ENCODE measurements around the gene RABGGTA. TPM values are rescaled to one million over a fixed set of nuclear protein-coding genes. Genes with fewer than 3 reads are reported as not detected.

RABGGTA gene
- total and polyA plus RNA-seq, 9 of the 15 experiments (the other 6 are each of a cell fraction or from before 2014, with no cell fraction given) = 4.5 to 24.2 (median 15.5) TPM

DNA sequence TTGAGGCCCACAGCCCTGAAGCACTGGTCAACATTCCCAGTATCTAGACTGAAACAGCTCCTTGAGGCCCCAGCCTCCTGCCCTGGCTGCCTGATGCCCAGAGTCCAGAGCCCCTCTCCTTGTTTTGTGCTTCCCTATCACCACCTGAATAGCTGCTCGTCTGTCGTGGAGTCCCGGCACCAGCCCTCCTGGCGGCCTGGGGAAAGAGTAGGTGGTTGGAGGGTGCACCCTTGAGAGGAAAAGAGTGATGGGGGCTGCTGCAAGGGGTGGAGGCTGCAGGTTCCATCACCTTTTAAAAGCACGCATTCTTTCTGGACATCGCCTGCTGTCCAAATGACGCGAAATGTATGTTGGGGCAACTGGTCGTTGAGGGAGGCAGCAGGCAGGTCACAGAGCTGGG is 3.2 kb downstream of the RABGGTA start:
- ChIA-PET POLR2A (interaction anchor here (0.6 to 1.4 kb wide), 3 partner anchors 13 to 26 kb away, joined by 3 to 4 read pairs (median 3); partner anchors contain the start of gene TINF2), CTCF (ENCODE audit: low intra/inter-chr PET ratio) (no interaction called here)
- no peak overlapping the region for H3K9ac ChIP-seq (ENCODE audit: insufficient read depth in 1 of 2, low read depth in 2 of 2, low read length in 2 of 2)
- WGBS (ENCODE audit: insufficient coverage, low coverage, missing lambda C conversion rate) = 100% methylated on average over 4 of the region's 9 CpGs
- H3K79me2 ChIP-seq (ENCODE audit: control insufficient read depth, insufficient read depth, low read length) = peaks cover 9% of the 10 kb centered on the region; the same call in 1 of the 3 replicates
- TF ChIP-seq TAF15 (IDR thresholded peaks at IDR 0.05; ENCODE audit: low read depth, low read length) = no peak
- TF ChIP-seq ZNF121 (CRISPR knock-in tag; conservative IDR thresholded peaks at IDR 0.05) = no peak
- no peak for TF ChIP-seq RBM17 (IDR thresholded peaks at IDR 0.05; ENCODE audit: borderline replicate concordance, low read depth, low read length)
- H3K9me1 ChIP-seq (ENCODE audit: control insufficient read depth, insufficient read depth, low read length) = no peaks in the 10 kb centered on the region
- BruUV-seq (replicated peaks) = no TSS peak
- peaks cover 12 to 20% of the 10 kb centered on the region in 2 experiments; a peak in 4 of 5 replicates for H3K4me1 ChIP-seq (replicated peaks in 1 of 2; ENCODE audit: control insufficient read depth in 2 of 2, insufficient read depth in 2 of 2, low read length in 2 of 2)
- in situ Hi-C loops (cut with MboI) = no loop called here
- FAIRE-seq (no peak), DNase-seq (ENCODE audit: extremely low read depth in 1 of 4, low spot score in 3 of 4) (no peak), ATAC-seq (no peak)
- intact Hi-C loops (cut with micrococcal nuclease) = no loop called here
- no peaks in the 10 kb centered on the region; the same call in 1 of the 2 replicates for H4K20me1 ChIP-seq (replicated peaks; ENCODE audit: control insufficient read depth, insufficient read depth, low read length)
- no peaks in the 10 kb centered on the region for H3K27me3 ChIP-seq (ENCODE audit: control insufficient read depth in 2 of 2, insufficient read depth in 2 of 2, low read length in 2 of 2)
- H2AFZ ChIP-seq (ENCODE audit: low read depth, low read length) = no peak overlapping the region
- H3K4me2 ChIP-seq (ENCODE audit: insufficient read depth, low read length) = no peak overlapping the region
- no peak overlapping the region for H3K27ac ChIP-seq (ENCODE audit: extremely low read depth, low read depth, low read length)
- H3K9me3 ChIP-seq (replicated peaks; ENCODE audit: control insufficient read depth, insufficient read depth, low read depth, low read length) = no peaks in the 10 kb centered on the region
- no peak overlapping the region for H3K4me3 ChIP-seq
- H3K36me3 ChIP-seq (ENCODE audit: control insufficient read depth, insufficient read depth, low read length) = no peaks in the 10 kb centered on the region

DNA sequence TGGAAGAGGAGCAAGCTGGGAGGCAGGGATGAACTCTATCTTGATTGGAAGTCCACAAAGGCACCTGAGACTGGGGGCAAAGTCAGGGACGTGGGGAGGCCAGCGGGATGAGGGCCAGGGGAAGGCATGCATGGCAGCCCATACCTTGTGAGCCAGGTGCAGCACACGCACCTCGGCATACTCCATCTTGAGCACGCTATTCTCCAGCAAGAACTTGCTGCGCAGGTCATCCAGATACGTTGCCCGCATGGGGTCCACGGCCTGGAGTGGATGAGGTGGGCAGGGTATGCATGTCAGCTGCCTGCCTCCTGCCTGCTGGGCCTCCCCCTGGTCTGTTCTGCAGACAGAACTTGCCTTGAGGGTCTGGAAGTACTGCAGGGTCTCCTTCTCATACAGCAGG is 3.9 kb downstream of the RABGGTA start:
- no peaks in the 10 kb centered on the region; the same call in 1 of the 2 replicates for H4K20me1 ChIP-seq (replicated peaks; ENCODE audit: control insufficient read depth, insufficient read depth, low read length)
- intact Hi-C loops (cut with micrococcal nuclease) = no loop called here
- H3K4me3 ChIP-seq = no peak overlapping the region
- no peaks in the 10 kb centered on the region for H3K36me3 ChIP-seq (ENCODE audit: control insufficient read depth, insufficient read depth, low read length)
- CTCF ChIA-PET (ENCODE audit: low intra/inter-chr PET ratio) = no interaction called here
- H3K27me3 ChIP-seq (ENCODE audit: control insufficient read depth in 2 of 2, insufficient read depth in 2 of 2, low read length in 2 of 2) = no peaks in the 10 kb centered on the region
- in situ Hi-C loops (cut with MboI) = no loop called here
- DNase-seq (ENCODE audit: extremely low read depth in 1 of 4, low spot score in 3 of 4) (no peak), FAIRE-seq (no peak), ATAC-seq (no peak)
- peak overlapping the region in 1 of 2 experiments; percentile 52; a peak in 1 of 4 replicates for H3K9ac ChIP-seq (ENCODE audit: insufficient read depth in 1 of 2, low read depth in 2 of 2, low read length in 2 of 2)
- no peak overlapping the region for H3K27ac ChIP-seq (ENCODE audit: extremely low read depth, low read depth, low read length)
- POLR2A ChIA-PET = interaction anchor here (0.6 to 1.4 kb wide), 2 partner anchors 12 to 25 kb away, joined by 3 read pairs; partner anchors contain the start of gene TINF2
- H3K4me1 ChIP-seq (replicated peaks in 1 of 2; ENCODE audit: control insufficient read depth in 2 of 2, insufficient read depth in 2 of 2, low read length in 2 of 2) = peaks cover 8 to 26% of the 10 kb centered on the region in 2 experiments; a peak in 4 of 5 replicates
- no peak overlapping the region for H3K4me2 ChIP-seq (ENCODE audit: insufficient read depth, low read length)
- no TSS peak for BruUV-seq (replicated peaks)
- no peaks in the 10 kb centered on the region for H3K9me1 ChIP-seq (ENCODE audit: control insufficient read depth, insufficient read depth, low read length)
- H3K79me2 ChIP-seq (ENCODE audit: control insufficient read depth, insufficient read depth, low read length) = peaks cover 9% of the 10 kb centered on the region; the same call in 1 of the 3 replicates
- H3K9me3 ChIP-seq (replicated peaks; ENCODE audit: control insufficient read depth, insufficient read depth, low read depth, low read length) = no peaks in the 10 kb centered on the region
- no peak overlapping the region for H2AFZ ChIP-seq (ENCODE audit: low read depth, low read length)
- 77% methylated on average over 8 of the region's 9 CpGs for WGBS (ENCODE audit: insufficient coverage, low coverage, missing lambda C conversion rate)
- no peak for TF ChIP-seq CBX5 (IDR thresholded peaks at IDR 0.05; ENCODE audit: borderline replicate concordance, low read depth)
- TF ChIP-seq, protein P1, sequence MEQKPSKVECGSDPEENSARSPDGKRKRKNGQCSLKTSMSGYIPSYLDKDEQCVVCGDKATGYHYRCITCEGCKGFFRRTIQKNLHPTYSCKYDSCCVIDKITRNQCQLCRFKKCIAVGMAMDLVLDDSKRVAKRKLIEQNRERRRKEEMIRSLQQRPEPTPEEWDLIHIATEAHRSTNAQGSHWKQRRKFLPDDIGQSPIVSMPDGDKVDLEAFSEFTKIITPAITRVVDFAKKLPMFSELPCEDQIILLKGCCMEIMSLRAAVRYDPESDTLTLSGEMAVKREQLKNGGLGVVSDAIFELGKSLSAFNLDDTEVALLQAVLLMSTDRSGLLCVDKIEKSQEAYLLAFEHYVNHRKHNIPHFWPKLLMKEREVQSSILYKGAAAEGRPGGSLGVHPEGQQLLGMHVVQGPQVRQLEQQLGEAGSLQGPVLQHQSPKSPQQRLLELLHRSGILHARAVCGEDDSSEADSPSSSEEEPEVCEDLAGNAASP (IDR thresholded peaks at IDR 0.05) = no peak
- TF ChIP-seq, protein P2, sequence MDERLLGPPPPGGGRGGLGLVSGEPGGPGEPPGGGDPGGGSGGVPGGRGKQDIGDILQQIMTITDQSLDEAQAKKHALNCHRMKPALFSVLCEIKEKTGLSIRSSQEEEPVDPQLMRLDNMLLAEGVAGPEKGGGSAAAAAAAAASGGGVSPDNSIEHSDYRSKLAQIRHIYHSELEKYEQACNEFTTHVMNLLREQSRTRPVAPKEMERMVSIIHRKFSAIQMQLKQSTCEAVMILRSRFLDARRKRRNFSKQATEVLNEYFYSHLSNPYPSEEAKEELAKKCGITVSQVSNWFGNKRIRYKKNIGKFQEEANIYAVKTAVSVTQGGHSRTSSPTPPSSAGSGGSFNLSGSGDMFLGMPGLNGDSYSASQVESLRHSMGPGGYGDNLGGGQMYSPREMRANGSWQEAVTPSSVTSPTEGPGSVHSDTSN (CRISPR knock-in tag; IDR thresholded peaks at IDR 0.05; ENCODE audit: low read depth) = no peak
- TF ChIP-seq, protein P2 (tag; conservative IDR thresholded peaks at IDR 0.05; ENCODE audit: low read depth) = no peak
- TF ChIP-seq, protein P3, sequence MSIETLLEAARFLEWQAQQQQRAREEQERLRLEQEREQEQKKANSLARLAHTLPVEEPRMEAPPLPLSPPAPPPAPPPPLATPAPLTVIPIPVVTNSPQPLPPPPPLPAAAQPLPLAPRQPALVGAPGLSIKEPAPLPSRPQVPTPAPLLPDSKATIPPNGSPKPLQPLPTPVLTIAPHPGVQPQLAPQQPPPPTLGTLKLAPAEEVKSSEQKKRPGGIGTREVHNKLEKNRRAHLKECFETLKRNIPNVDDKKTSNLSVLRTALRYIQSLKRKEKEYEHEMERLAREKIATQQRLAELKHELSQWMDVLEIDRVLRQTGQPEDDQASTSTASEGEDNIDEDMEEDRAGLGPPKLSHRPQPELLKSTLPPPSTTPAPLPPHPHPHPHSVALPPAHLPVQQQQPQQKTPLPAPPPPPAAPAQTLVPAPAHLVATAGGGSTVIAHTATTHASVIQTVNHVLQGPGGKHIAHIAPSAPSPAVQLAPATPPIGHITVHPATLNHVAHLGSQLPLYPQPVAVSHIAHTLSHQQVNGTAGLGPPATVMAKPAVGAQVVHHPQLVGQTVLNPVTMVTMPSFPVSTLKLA (conservative IDR thresholded peaks at IDR 0.05) = no peak
- no peak for TF ChIP-seq DDX20 (tag; IDR thresholded peaks at IDR 0.05; ENCODE audit: low read depth)
- TF ChIP-seq TAL1 (IDR thresholded peaks at IDR 0.05) = no peak

All from K562 (cell line).